Mucosa of gallbladder (tissue), 1 donor: Measurements from ENCODE around the gene DCC. TPM values are rescaled to one million over a fixed set of nuclear protein-coding genes. Genes with fewer than 3 reads are reported as not detected.
A peak's percentile ranks its signal among the peaks of the same experiment; 100 is the strongest.

Experiments
- DNase-seq: peaks from one replicate; pipeline ENCODE4 v3.0.0-alpha.2; 2020; ENCODE audit warnings: low spot score
- total RNA-seq: library from RNA; stranded (reverse); gene quantifications from one replicate; pipeline ENCODE4 v1.2.1, GENCODE V29; 2021
- donor health status: DM: no; HTN: no; CAD: no.

The DCC gene, protein sequence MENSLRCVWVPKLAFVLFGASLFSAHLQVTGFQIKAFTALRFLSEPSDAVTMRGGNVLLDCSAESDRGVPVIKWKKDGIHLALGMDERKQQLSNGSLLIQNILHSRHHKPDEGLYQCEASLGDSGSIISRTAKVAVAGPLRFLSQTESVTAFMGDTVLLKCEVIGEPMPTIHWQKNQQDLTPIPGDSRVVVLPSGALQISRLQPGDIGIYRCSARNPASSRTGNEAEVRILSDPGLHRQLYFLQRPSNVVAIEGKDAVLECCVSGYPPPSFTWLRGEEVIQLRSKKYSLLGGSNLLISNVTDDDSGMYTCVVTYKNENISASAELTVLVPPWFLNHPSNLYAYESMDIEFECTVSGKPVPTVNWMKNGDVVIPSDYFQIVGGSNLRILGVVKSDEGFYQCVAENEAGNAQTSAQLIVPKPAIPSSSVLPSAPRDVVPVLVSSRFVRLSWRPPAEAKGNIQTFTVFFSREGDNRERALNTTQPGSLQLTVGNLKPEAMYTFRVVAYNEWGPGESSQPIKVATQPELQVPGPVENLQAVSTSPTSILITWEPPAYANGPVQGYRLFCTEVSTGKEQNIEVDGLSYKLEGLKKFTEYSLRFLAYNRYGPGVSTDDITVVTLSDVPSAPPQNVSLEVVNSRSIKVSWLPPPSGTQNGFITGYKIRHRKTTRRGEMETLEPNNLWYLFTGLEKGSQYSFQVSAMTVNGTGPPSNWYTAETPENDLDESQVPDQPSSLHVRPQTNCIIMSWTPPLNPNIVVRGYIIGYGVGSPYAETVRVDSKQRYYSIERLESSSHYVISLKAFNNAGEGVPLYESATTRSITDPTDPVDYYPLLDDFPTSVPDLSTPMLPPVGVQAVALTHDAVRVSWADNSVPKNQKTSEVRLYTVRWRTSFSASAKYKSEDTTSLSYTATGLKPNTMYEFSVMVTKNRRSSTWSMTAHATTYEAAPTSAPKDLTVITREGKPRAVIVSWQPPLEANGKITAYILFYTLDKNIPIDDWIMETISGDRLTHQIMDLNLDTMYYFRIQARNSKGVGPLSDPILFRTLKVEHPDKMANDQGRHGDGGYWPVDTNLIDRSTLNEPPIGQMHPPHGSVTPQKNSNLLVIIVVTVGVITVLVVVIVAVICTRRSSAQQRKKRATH (N-terminal part only)
- total RNA-seq, result not detected

DNA sequence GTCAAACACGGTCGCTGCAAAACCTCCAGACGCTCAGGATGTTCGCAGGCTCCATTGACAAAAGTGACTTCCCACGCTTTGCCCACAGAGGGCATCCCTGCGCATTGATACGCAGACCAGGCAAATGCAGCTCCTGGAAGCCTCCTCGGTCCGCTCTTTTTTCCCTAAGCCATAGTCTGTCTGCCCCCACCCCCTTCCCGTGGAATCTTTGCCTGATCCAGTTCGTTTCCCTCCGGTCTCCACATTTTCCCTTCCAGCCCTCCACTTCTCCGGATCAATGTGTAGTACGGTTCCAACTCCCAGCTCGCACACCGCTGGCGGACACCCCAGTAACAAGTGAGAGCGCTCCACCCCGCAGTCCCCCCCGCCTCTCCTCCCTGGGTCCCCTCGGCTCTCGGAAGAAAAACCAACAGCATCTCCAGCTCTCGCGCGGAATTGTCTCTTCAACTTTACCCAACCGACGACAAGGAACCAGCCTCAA lies at the start of gene DCC:
TSS of gene DCC (plus strand) at position 307 of the 481 bp plus-strand sequence. CDS start 591 bp downstream, outside the sequence.
- peak; percentile 49 for DNase-seq

DNA sequence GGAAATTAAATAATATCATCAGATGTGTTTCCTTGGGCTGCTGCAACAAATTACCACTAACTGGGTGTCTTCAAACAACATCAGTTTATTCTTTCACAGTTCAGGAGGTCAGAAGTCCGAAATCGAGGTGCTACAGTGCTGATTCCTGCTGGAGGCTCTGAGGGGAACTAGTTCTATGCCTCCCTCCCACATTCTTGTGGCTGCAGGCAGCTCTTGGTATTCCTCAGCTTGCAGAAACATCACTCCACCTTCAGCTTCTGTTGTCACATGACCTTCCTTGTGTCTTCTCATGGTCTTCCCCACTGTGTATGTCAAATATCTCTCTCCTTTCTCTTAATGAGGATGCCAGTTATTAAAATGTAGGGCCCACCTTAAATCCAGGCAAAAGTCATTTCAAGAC lies 29.3 kb upstream of the DCC start:
- no peak for DNase-seq

DNA sequence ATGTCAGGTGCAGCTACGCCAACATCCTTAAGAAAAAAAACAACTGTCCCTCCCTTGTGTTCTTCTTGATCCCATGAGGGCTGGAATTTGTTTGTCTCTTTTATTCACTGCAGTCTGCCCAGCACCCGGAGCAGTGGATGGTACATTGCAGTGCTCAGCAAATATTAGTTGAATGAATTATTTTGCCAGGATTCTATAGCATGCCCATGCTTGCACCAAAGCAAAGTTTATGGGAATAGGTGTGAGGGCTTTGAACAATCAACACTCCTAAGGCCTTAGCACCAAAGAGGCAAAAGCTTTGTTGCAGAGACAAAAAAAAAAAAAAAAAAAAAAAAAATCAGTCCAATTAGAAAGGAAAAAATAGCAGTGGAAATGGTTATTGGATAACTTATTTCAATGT lies 28.7 kb upstream of the DCC start:
- DNase-seq, result no peak

DNA sequence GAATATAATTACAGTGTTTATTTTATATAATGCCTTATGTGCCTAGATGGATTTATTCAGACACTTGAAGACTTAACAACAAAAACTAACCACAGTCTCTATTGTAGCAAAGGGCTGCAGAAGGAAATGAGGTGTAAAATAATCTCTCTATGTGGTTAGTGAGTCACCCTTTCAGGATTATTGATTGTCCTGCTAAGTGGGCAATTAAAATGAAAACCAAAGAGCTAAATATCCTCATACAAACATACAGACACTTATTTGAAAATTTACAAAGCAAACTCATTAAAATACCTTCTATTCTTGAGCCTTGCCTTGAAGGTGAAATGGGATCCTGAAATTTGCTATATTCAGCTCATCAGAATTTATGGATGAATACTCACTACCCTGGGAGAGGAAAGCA lies 27.7 kb upstream of the DCC start:
- DNase-seq, result no peak

DNA sequence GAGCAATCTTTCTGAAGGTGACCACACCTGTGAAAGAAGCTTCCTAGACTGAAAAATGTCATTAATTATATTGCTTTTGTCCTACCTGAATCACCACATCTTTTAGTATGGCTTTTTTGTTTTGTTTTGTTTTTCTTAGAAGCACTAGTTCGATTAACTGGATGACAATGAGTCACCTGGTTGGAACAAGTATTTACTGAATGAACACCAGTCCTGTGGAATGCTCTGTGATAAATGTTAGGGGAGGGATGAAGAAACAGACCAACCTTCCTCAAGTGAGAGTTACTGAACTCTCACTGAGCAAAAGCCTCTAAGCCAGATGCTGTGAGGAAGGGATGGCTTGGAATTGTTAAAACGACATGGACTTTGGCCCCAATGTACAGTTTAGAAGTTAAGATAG lies 26.8 kb upstream of the DCC start:
- no peak for DNase-seq

DNA sequence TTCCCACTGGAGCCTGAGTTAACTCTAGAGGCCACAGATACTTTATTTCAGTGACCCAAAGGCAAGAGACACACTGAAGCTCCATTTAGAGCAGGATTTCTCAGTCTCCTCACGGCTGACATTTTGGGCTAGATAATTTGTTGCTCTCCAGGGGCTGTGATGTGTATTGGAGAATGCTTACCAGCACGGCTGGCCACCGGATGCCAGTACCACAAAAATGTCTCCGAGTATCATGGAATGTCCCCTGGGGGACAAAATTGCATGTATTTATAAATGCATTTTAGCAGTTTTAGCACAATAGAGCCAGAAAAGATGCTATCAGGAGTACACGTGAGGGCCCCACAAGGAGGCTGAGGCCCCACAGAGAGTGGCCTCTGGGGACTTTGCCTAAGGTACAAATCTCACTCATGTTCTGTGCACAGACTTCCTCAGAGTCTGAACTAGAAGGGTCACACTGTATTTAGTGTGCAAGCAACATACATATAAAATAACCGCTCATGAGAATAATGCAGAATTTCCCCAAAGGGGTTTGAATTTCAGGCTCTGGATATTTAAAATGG lies 20.5 kb upstream of the DCC start:
- DNase-seq, result no peak

DNA sequence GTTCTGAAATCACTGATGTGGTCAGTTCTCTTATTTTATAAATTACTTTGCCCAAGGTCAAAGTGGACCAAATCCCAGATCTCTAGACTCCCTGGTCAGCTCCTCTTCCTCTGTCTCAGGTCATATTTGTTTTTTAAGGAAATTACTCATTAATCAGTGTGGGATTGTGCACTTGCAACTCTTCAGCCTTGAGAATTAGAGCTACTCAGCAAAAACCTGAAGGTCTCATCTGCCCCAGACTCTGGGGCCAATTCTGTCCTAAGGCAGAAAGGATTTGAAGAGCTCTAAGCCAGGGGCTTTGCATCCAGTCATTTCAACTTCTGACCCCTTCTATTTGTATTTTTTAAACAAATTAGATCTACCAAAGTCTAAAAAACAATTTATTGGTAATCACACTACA lies 17.7 kb upstream of the DCC start:
- DNase-seq, result no peak

DNA sequence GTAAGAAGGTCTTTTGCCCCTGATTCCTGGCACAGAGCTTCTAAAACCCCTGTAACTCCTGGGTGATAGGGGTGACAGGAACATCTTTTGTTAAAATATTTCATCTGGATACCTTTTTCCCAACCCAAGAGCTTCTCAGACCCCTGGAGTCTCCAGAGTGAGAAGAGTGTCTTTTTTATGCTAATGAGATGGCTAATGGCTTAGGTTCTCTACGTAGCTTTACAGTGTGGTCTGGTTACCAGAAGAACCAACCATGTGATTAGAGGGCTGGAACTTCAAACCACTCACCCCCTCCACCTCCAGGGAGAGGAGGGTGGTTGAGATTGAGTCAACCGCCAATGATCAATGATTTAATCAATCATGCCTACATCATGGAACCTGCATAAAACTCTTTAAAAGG lies 16.2 kb upstream of the DCC start:
- no peak for DNase-seq

DNA sequence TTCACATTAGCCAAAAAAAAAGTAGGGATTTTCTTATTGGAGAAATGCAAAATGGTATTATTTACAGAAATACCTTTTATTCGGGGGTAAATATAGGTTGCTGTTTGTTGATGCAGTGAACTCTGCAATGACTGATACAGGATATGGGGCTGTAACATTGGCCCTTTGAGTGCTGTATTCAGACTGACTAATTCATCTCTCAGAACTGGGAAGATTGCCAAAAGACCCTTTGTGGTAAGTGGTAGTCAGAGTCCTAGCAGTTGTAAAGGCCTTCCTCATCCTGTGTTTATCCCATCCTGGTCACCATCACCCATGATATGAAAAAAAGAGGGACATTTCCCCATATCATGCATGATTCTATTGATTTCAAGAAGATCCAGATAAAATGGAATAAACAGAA lies 14.0 kb upstream of the DCC start:
- no peak for DNase-seq

DNA sequence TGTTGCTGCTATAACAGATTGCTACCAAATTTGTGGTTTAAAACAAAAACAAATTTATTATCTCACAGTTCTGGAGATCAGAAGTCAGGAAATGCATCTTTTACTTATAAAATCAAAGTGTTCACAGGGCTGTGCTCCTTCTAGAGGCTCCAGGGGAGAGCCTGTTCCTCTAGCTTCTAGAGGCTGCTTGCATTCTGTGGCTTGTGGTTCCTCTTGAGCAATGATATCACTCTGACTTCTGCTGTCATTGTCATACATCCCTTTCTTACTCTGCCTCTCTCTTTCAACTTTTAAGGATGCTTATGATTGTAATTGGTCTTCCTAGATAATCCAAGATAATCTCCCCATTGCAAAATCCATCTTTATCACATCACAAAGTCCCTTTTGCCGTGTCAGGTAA lies 6.1 kb upstream of the DCC start:
- no peak for DNase-seq

DNA sequence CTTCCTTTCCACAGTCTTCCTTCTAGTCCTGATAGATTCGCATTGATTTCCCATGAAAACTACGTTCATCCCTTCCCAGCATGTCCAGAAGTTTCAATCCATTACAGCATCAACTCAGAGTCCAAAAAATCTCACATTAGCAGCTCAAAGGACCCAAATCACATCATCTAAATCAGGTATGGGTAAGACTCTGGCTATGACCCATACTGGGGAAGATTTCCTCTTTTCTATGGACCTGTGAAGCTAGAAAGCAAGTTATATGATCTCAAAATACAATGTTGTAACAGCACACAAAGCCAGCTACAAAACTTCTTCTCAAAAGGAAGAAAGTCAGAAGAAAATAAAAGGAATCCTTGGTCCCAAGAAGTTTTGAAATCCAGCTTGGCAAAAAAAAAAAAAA lies 5.7 kb upstream of the DCC start:
- no peak for DNase-seq

DNA sequence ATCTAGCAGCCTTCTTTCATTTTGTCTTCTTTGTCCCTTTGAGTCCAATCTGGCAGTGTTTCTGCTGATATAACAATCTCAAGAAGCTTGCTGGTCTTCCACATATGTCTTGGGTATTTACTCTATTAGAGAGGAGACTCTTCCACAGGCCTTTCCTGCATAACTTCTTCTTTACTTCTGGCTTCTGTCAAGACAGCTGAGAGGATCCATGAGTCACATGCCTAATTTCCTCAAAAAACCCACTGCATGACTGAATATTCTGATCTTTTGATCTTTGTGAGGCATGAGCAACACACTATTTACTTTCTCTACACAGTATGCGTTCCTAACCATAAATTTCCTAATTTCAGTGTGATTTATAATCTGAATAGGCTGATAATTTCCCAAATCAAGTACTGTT lies 5.1 kb upstream of the DCC start:
- DNase-seq, result no peak

DNA sequence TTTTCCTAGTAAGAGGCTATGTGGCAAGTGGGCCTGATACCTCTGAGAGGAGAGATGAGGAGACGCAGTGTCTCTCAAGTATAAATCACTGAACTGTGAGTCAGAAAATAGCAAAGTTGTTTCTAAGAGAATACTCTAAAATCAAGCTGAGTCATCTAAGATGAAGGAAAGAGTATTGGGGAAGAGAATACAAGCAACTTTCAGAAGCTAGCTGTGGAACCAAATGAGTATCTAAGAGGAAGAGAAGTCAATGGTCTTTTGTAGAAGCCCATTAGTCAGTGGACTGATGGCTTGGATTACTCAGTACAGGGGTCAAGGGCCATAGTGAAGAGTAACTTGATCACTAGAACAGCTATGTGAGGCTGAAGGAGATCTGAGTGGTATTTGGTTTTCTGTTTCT lies 2.7 kb upstream of the DCC start:
- no peak for DNase-seq

DNA sequence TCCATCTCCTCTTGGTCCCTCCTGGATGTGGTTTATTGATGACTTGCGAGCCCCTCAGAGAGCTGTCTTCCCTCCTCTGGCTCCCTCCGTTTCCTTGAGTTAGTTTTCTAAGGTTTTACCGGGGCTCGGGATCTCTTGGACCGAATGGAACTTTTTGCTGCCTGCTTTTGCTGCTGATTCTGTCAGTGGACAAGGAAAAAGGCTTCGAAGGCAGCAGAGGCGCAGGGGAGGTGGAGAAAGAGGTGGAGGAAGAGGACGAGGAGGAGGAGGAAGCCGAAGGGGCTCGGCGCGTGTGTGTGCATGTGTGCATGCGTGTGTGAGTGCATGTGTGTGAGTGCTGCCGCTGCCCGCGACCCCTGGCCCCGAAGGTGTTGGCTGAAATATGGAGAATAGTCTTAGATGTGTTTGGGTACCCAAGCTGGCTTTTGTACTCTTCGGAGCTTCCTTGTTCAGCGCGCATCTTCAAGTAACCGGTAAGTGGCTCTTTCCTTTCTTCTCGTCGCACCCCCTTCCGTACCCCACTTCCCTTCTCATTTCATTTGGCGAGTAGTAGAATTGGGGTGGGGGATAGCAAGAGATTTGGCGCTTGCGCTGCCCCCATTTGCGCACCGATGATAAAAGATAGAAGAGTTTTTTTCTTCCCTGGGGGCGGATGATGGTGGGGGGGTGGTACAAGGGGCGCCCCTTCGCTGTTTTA lies 557 bp downstream of the DCC start:
- DNase-seq, result no peak

DNA sequence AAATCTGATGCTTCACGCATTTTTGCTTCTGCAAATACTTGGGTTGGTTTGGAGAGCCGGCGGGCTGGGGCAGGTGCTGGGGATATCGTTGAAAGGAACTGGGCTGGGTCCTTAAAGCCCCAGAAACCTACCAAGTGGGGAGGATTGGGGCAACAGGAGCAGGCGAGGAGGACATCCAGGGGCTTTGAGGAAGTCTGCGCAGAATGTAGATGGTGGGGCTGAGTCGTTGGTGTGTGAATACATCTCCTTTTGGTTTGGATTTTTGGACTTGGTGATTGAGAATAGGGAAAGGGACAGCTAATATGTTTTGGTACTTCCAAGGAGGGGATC lies 1.1 kb downstream of the DCC start:
- DNase-seq, result no peak

DNA sequence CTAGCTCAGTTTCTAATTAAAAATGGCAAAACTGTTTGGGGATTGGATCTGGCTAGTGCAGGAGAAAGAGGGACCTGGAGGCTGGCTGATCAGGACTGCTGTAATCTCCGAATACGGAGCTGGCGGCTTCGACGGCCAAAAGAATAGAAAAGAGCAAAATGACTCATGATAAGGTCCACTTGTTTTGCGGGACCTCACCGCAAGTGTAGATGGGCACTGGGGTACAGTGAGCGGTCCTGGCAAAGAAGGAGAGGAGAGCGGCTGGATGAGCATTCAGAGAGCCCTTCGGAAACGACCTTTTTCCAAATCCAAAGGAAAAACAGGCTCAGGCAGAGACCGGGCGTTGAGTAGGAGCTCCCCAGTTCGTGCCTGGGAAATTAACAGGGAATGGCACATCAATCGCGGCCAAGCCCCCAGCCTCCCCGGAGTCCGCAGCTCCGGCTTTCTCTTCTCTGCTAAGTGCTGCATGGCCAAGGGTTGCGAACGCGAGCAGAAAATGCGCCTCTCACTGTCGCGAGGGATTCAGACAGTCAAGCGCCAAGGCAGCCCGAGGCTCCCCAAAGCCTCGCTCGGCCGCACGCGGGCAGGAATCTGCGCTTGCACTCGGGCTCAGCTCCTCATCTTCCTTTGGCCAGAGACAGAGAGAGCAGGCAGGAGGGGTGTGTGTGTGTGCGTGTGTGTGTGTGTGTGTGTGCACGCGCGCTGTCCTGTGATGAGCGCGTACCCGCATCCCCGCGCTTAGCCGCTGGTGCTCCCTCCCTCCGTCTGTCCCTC lies 1.8 kb downstream of the DCC start:
- DNase-seq, result no peak

DNA sequence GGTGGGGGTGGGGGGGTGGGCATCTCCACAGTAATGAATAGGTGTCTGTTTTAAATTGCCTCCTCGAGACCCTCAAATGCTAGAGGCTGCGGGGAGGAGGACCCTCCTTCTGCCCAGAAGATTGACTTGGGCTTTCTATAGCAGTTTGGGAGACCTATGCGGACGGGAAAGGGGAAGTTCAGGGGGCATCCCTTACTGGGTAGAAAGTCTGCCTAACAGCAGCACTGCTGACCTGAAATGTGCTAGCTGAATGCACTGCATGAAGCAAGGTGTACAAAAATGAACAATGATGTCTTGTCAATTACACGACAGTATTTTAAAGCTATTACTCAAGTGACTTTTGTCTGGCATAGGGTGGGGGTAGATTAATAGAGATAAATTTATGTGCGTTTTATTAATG lies 2.5 kb downstream of the DCC start:
- DNase-seq, result no peak

DNA sequence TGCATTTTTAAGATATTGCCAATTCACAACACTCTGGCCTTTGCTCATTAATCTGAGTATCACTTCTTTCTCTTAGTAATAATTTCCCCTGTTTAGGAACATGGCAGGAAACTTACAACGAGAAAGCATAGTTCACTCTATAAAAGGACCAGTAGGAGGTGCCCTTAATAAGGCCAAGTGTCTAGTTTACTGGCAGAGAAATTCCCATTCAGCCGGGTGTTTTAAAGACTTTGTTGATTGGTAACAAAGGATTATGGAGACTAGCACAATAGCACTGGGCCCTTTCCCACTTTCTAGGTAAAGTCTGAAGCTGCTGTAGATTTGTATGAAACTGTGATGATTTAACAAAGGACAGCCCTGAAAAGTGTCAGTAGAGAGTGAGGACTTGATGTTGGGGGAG lies 3.1 kb downstream of the DCC start:
- DNase-seq, result no peak

DNA sequence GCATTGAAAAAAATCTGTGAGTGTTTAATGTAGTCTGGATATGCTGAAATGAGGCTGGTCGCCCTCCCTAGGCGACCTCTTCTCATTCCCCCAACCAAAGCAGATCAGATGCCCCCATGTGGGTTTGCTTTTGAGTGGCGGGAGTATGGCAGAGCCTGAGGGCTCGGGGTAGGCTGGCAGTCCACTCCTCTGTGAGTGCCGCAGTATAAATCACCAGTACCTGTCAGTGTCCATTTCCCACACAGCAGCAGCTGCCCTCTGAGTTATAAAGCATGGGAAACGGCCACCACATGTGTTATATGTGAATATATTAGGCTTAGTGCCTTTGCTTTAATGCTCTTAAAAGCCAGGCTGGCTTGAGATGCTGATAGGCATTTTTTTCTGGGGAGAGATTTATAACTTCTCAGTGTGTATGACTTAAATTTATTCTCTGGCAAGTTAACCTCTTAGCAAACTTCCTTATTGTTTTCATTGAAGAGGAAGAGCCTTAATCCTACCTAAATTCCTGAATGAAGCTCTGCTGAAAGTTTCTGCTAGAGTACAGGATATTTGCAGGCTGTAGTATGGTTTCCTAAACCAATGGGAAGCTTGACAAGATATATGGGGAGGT lies 3.8 kb downstream of the DCC start:
- no peak for DNase-seq

DNA sequence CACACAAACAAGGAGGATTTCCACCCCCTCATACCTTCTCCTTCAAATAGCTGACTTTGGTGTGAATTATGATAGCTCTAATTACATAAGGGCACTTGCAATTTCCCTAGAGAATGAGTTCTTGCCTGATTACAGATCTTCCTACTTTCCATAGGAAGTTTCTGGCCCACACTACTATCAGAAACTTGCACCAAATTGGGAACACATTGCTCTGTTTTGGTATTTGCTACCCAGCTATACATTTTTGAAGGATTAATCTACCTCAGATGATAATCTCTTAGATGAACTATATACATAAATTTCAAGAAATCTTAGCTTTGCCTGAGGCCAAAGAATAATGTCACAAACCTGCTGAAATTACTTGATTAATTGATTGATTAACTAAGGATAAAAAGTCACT lies 4.9 kb downstream of the DCC start:
- no peak for DNase-seq
